ENCODE data around the gene ZNF302. TPM values are rescaled to one million over a fixed set of nuclear protein-coding genes. Genes with fewer than 3 reads are reported as not detected.

Gene ZNF302
- polyA plus RNA-seq, 1 donor from 2014 or later, result 107 TPM

Small RNA genes lying within 50 kb of the gene (small RNA-seq; reads per million reads assigned to genes)
- gene RF00611, result 0 reads per million in 3 experiments

Other genes with a start within 250 kb of the ZNF302 start
- gene UBA2, start 249.3 kb upstream of the ZNF302 start, polyA plus RNA-seq, result 232 and 245 TPM in 2 replicates
- gene WTIP, start 195.9 kb upstream of the ZNF302 start, polyA plus RNA-seq, result 9.8 and 16.0 TPM in 2 replicates
- gene SCGB2B2, start 519 bp upstream of the ZNF302 start, polyA plus RNA-seq, result 0.51 TPM in 1 of 2 replicates, not detected in the other
- gene ZNF181, start 56.6 kb downstream of the ZNF302 start, polyA plus RNA-seq, result 42.1 and 57.5 TPM in 2 replicates
- 13.4 and 14.9 TPM in 2 replicates for gene ZNF599, start 95.5 kb downstream of the ZNF302 start, polyA plus RNA-seq
- 16.3 and 17.6 TPM in 2 replicates for gene ZNF30, start 249.2 kb downstream of the ZNF302 start, polyA plus RNA-seq